NOMO-1 (cell line): ENCODE measurements around the gene MTFP1.
A peak's percentile ranks its signal among the peaks of the same experiment; 100 is the strongest.
"Not testable (repeated sequence)": the region's sequence is repeated elsewhere in the genome, so short reads cannot be mapped to it uniquely, and the experiment has no call there.

ENCODE experiments used
- DNase-seq, 2 experiments: peaks; one replicate each; lab custom pipeline; 2025; ENCODE audit not compliant: unreplicated experiment in 2 of 2; lab: John Stamatoyannopoulos, UW

Gene MTFP1

GRCh38 chr22:30401024-30401423 is 24.5 kb upstream of the MTFP1 start:
- not testable (repeated sequence) for DNase-seq

GRCh38 chr22:30402028-30402765 is 23.4 kb upstream of the MTFP1 start:
- DNase-seq, result no peak

- DNase-seq, result not testable (repeated sequence)
These were observed 22.8 kb upstream of the MTFP1 start for GRCh38 chr22:30402766-30403104.

- no peak for DNase-seq
These were observed 21.3 kb upstream of the MTFP1 start for GRCh38 chr22:30404307-30404706.

- DNase-seq, result no peak
These were observed 19.8 kb upstream of the MTFP1 start for GRCh38 chr22:30405731-30406130.

GRCh38 chr22:30406400-30406799 is 19.2 kb upstream of the MTFP1 start:
- DNase-seq, result no peak

GRCh38 chr22:30408388-30409102 is 17.0 kb upstream of the MTFP1 start:
- DNase-seq, result no peak

- DNase-seq, result no peak
These were observed 13.8 kb upstream of the MTFP1 start for GRCh38 chr22:30411780-30412179.

GRCh38 chr22:30413001-30413400 is 12.6 kb upstream of the MTFP1 start:
- no peak for DNase-seq

- DNase-seq, result no peak
These were observed 11.6 kb upstream of the MTFP1 start for GRCh38 chr22:30413745-30414524.

GRCh38 chr22:30414525-30415047 is 11.0 kb upstream of the MTFP1 start:
- no peak for DNase-seq

- DNase-seq, result no peak
These were observed 9.2 kb upstream of the MTFP1 start for GRCh38 chr22:30416403-30416802.

- DNase-seq, result no peak
These were observed 8.7 kb upstream of the MTFP1 start for GRCh38 chr22:30416837-30417236.

- DNase-seq, result no peak
These were observed 5.0 kb upstream of the MTFP1 start for GRCh38 chr22:30420347-30421125.

- DNase-seq, result no peak
These were observed 3.7 kb upstream of the MTFP1 start for GRCh38 chr22:30421695-30422480.

GRCh38 chr22:30422481-30423300 is 2.9 kb upstream of the MTFP1 start:
- DNase-seq, result peak in 1 of 2 experiments; percentile 9

GRCh38 chr22:30423301-30423958 is 2.1 kb upstream of the MTFP1 start:
- peak in 1 of 2 experiments; percentile 2 for DNase-seq

GRCh38 chr22:30423959-30424533 is 1.5 kb upstream of the MTFP1 start:
- peak; percentile 98 to 99 for DNase-seq
